Activated CD4-positive, CD25-positive, alpha-beta regulatory T cell treated with anti-CD3 and anti-CD28 coated beads, Interleukin-2, amount 50 U/mL, for 72 hours (primary cell): ENCODE measurements around the gene ZGLP1.
A peak's percentile ranks its signal among the peaks of the same experiment; 100 is the strongest.

Experiments used
- DNase-seq: peaks from one replicate; pipeline ENCODE4 v3.0.0; 2021

ZGLP1 gene

DNA sequence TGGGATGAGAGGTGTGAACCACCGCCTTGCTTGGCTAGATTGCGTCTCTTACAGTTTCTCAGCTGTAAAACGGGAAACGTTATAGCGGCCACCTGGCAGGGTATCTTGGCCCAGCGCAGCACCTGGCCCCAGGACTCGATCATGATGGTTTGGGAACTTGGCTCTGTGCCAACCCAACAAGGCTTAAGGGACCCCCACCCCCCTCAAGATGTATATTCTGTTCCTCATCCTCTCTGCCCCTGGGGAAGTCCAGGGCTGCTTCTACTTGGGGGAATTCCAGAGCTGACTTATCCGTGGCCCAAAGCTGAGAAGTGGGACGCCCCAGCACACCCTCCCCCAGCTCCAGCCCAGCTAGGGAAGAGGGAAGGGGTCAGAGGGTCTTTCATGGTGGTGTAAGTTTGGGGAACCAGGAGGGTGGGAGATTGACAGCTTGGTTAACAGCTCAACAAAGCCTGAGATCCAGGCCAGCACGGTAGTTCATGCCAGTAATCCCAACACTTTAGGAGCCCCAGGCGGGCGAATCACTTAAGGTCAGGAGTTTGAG is 38.0 kb downstream of the ZGLP1 start:
- peak; percentile 43 for DNase-seq

DNA sequence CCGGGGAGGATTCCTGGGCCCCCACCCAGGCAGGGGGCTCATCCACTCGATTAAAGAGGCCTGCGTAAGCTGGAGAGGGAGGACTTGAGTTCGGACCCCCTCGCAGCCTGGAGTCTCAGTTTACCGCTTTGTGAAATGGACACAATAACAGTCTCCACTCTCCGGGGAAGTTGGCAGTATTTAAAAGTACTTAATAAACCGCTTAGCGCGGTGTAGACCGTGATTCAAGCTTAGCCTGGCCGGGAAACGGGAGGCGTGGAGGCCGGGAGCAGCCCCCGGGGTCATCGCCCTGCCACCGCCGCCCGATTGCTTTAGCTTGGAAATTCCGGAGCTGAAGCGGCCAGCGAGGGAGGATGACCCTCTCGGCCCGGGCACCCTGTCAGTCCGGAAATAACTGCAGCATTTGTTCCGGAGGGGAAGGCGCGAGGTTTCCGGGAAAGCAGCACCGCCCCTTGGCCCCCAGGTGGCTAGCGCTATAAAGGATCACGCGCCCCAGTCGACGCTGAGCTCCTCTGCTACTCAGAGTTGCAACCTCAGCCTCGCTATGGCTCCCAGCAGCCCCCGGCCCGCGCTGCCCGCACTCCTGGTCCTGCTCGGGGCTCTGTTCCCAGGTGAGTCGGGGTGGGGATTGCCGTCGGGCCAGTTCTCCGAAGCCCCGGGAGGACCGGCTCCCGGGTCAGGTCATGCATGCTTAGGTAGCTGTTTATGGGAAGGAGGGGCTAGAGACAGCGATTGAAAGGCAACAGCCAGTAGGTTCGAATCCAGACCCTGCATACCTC is 38.8 kb downstream of the ZGLP1 start, which contains the start of gene ICAM1:
Gene ICAM1, plus strand, starts transcription at position 505 of the 779 bp plus-strand sequence. Its CDS starts 40 bp downstream, at position 545.
- DNase-seq = peak; percentile 75

DNA sequence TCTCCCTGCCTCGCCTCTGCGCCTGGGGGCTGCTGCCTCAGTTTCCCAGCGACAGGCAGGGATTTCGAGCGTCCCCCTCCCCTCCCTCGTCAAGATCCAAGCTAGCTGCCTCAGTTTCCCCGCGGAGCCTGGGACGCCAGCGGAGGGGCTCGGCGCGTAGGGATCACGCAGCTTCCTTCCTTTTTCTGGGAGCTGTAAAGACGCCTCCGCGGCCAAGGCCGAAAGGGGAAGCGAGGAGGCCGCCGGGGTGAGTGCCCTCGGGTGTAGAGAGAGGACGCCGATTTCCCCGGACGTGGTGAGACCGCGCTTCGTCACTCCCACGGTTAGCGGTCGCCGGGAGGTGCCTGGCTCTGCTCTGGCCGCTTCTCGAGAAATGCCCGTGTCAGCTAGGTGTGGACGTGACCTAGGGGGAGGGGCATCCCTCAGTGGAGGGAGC is 39.4 kb downstream of the ZGLP1 start:
- DNase-seq = peak; percentile 83

DNA sequence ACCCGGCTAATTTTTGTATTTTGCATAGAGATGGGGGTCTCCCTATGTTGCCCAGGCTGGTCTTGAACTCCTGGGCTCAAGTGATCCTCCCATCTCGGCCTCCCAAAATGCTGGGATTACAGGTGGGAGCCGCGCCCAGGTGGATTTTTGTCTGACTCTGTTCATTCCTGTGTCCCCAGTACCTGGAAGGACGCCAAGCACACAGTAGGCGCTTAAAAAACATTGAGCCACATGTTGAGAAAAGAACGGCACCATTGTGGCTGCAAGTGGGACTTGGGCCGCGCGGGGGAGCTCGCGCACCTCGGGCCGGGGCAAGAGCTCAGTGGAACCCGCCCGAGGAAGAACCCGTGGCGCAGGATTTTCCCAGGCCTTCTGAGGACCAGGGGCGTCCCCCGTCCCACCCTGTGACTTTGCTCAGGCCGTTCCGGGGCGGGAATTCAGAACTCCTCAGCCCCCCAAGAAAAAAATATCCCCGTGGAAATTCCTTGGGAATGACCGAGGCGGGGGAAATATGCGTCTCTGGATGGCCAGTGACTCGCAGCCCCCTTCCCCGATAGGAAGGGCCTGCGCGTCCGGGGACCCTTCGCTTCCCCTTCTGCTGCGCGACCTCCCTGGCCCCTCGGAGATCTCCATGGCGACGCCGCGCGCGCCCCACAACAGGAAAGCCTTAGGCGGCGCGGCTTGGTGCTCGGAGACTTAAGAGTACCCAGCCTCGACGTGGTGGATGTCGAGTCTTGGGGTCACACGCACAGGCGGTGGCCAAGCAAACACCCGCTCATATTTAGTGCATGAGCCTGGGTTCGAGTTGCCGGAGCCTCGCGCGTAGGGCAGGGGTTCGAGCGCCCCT is 40.1 kb downstream of the ZGLP1 start:
- DNase-seq = peak; percentile 96

DNA sequence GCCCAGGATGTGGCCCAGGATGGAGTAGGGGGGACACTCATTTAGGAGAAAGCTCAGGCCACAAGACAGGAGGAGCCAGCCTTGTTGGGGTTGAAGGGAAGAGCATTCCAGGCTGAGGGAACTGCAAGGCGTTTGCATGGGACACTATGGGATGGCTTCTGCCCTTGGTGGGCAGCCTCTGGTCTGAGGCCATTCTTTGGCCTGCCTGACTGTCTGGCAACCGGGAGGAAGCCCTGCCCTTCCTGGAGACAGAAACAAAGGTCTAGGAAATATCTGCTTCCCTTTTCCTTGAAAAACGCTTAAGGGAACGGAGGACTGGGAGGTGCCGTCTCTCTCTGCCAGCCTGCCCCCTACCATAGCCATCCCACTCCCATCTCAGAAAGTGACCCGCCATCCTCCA is 41.5 kb downstream of the ZGLP1 start:
- no peak for DNase-seq

DNA sequence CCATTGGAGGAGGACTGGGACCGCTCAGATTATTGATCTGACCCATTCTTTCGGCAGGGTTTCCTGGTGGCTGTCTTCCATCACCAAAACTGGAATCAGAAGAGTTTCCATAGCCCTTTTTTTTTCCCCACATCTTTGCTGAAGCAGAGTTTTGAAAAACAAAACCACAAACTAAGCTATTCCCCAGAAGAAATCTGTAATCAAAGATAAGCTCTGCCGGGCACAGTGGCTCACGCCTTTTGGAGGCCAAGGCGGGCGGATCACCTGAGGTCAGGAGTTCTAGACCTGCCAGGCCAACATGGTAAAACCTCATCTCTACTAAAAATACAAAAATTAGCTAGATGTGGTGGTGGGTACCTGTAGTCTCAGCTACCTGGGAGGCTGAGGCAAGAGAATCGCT is 42.9 kb downstream of the ZGLP1 start:
- DNase-seq = no peak

DNA sequence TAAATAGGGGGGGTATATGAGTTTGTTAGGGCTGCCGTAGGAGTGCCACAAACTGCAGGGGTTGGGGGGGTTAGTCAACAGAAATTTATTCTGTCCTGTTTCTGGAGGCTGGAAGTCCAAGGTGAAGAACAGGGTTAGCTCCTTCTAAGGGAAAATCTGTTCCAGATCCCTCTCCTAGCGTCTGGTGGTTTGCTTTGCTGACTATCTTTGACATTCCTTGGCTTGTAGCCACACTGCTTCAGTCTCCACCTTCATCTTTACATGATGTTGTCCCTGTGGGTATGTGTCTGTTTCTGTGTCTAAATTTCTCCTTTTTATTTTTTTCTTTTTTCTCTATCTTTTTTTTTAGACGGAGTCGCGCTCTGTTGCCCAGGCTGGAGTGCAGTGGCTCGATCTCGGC is 46.8 kb downstream of the ZGLP1 start:
- no peak for DNase-seq

DNA sequence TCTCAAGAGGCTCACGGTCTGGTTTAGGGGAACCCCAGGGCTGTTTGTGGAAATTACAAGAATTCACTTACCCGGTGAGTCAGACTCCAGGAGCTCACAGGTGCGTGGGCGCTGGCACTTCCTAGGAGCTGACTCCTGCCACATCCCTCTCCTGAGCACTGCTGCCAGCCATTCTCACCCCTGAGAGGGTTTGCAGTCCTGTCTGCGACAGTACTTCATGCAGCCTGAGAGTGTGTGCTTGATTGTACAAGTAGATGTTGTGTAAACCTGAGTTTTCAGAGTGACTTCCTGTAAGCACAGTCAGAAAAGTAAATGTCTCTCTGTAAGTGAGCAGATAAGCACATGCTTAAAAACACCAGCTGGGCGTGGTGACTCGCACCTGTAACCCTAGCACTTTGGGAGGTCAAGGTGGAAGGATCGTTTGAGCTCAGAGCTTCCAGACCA is 49.5 kb downstream of the ZGLP1 start:
- DNase-seq = peak; percentile 60

DNA sequence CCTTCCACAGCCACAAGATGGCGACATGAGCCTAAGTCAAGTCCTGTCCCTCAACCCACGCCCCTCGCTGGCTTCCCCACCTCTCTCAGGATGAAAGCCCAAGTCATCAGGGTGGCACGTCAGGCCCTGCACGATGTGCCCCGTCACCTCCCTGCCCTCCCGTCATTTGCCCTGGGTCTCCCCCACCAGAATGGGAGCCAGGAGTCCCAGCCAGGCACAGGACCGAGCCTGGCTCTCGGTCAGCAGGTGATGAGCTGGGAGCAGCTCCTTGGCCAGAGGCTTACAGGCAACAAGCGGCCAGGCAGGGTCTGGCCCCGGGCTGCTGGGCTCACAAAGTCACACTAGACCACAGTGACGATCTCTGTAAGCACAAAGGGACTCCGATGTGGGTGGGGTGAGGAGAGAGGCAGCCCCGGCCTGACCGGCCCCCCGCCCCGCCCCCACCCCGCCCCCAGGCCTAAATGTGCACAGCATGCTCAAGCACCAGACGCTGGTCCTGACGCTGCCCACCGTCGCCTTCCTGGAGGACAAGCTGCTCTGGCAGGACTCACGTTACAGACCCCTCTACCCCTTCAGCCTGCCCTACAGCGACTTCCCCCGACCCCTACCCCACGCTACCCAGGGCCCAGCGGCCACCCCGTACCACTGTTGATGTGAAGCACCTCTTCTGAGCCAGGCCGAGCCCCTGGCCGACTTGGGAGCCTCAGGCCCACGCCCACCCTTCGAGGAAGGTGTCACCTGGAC is 50.3 kb downstream of the ZGLP1 start:
- peak; percentile 86 for DNase-seq

DNA sequence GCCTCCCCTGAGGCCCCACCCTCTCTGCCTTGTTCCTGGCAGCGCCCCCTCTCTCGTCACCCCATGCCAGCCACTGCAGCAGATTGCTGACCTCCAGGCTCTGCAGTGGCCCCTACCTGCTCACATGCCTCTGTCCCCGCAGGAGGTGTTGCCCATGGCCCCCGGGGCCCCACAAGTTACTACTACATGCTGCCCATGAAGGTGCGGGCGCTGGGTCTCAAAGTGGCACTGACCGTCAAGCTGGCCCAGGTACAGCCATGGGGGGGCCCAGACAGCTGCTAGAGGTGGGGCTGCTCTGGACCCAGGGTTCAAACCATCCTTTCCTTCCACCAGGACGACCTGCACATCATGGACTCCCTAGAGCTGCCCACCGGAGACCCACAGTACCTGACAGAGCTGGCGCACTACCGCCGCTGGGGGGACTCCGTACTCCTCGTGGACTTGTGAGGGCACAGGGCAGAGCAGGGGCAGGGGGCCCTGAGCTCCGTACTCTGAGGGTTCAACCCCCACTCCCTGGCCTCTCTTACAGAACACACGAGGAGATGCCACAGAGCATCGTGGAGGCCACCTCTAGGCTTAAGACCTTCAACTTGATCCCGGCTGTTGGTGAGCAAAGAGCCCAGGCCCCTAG is 51.4 kb downstream of the ZGLP1 start:
- DNase-seq = no peak

DNA sequence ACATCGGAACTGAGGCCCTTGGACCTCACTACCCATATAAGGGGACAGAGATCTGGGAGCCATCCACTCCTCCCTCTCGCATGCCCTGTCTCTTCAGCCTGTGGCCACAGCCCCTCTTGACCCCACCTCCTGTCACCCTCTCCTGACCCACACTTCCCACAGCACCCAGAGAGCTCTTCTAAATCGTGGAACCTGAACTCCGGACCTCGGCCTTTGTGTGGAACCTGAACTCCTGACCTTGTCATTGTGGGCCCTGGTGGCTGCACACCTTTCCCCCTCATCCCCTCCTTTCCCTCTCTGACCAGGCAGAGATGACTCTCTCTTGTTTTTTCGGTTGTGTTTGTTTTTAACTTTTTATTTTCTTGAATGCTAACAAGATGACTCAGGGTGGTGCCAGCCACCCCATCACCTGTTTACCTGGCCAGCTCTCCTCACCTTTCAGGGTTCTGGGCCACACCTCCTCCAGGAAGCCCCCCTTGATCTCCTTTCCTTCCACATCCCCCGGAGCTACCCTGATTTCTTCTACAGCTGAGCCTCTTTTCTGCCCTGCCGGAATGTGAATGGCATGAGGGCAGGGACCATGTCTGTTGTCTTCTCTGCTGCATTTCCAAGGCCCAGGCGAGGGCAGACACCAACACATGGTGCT is 52.5 kb downstream of the ZGLP1 start:
- no peak for DNase-seq

DNA sequence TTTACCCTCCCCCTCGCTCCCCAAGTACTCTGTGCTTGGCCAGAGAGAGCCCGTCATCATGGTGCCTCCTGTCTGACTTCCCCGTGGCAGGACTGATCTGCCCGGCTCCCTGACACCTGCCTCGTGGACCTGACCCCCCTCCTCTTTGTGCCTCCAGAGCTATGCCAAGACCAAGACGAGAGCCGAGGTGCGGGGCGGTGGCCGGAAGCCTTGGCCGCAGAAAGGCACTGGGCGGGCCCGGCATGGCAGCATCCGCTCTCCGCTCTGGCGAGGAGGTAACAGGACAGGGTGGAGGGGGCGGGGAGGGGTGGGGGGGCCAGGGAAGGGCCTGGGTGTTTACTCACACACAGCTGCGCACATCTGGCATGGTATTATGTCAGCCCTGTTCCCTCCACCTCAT is 53.1 kb downstream of the ZGLP1 start:
- no peak for DNase-seq

DNA sequence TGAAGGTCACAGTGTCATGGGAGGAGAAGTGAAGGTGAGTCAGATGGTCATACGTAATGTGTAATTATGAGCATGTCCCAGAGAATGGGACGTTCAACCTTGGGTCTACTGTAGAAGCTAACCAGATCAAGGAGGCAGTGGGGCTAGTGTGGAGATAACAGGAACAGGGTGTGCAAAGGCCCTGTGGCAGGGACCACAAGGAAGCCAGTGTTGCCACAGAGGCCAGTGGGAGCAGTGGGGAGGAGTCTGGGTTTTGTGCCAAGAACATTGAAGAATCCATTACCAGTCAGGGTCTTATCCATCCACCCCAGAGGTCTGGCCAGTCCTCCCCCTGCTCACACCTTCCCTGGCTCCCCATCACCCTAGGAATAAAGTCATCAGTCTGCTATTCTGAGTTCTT is 54.3 kb downstream of the ZGLP1 start:
- no peak for DNase-seq
